Motor neuron (in vitro differentiated cells): ENCODE data around the gene GJD3. TPM values are rescaled to one million over a fixed set of nuclear protein-coding genes. Genes with fewer than 3 reads are reported as not detected.

Experiments
- ATAC-seq, 8 experiments: fragments of 200-7000 bp; cut with Tn5 transposase; replicated peaks in 6 of 8; 2 replicates each; pipeline ENCODE4 v1.8.0; 2021; ENCODE audit warnings: mild to moderate bottlenecking in 8 of 8, moderate library complexity in 8 of 8
- H3K27ac ChIP-seq, 2 donors: fragments of 250-450 bp; sonication (Bioruptor Pico); 2 replicates each; pipeline ENCODE4 v1.9.0; 2021; ENCODE audit warnings: antibody characterized with exemption in 2 of 2, mild to moderate bottlenecking in 2 of 2, moderate library complexity in 1 of 2
- H3K4me1 ChIP-seq, 2 donors: fragments of 250-450 bp; sonication (Bioruptor Pico); replicated peaks in 1 of 2; 2 replicates each; pipeline ENCODE4 v1.6.1; 2021; ENCODE audit warnings: antibody characterized with exemption in 2 of 2, mild to moderate bottlenecking in 2 of 2, moderate library complexity in 1 of 2
- H3K4me3 ChIP-seq, 5 donors: fragments of 250-450 bp; sonication (Bioruptor Pico); 2 replicates each; pipeline ENCODE4 v1.9.0; 2021; ENCODE audit warnings: antibody characterized with exemption in 5 of 5, mild to moderate bottlenecking in 5 of 5, moderate library complexity in 4 of 5
- WGBS, 10 experiments: fragments of 450-650 bp; shearing (Covaris generic); methylation state at CpG; one replicate each; pipeline ENCODE4 v1.0.0; 2022; 5-methylcytosine and 5-hydroxymethylcytosine counted together
- in situ Hi-C, 9 experiments: fragments of 400-800 bp; cut with MboI; loops; one replicate each; pipeline ENCODE4 v1.15.0; 2021; ENCODE audit warnings: low sequenced_read_pairs in 9 of 9, low pct_unique_long_range_greater_than_20kb in 2 of 9; ENCODE audit not compliant: unreplicated experiment in 9 of 9
- total RNA-seq, 8 experiments: library from RNA; unstranded; fragments of 300-600 nt; gene quantifications; 2 replicates each; pipeline versions ENCODE4 v1.2.3 to v1.2.4, GENCODE V29; 2022

The GJD3 gene
- total RNA-seq, 8 experiments from 2014 or later: 0.36 to 2.8 (median 0.87) TPM; not detected in 1

- in situ Hi-C loops: no loop called here
- no CpG with 5 or more reads among the region's 55 CpGs for WGBS, 10 experiments
- Histone ChIP-seq H3K27ac (peak overlapping the region; percentile 93 to 99), H3K4me1 (peaks cover 11 to 15% of the 10 kb centered on the region in 2 donors), H3K4me3 (peak overlapping the region; percentile 60 to 77 (median 65))
- ATAC-seq: peak in 3 of 8 experiments; percentile 31 to 56 (median 32)
Observed at GRCh38 chr17:40341808-40342503, 22.6 kb downstream of the GJD3 start.

- in situ Hi-C loops: no loop called here
- WGBS, 10 experiments: 0 to 2% (median 0%) methylated on average over 3 to 12 of the region's 55 CpGs; no CpG with 5 or more reads in 5 of the 10 experiments
- ATAC-seq: peak; percentile 54 to 79 (median 74)
- Histone ChIP-seq H3K27ac (peak overlapping the region; percentile 93 to 99), H3K4me1 (peaks cover 8 to 11% of the 10 kb centered on the region in 2 donors), H3K4me3 (peak overlapping the region; percentile 60 to 77 (median 65))
Observed at GRCh38 chr17:40340880-40341807, 23.4 kb downstream of the GJD3 start.

GRCh38 chr17:40340327-40340726 lies 24.2 kb downstream of the GJD3 start:
- peak overlapping the region in 3 of 5 donors; percentile 60 to 77 (median 65) for H3K4me3 ChIP-seq
- WGBS, 10 experiments: 100% methylated on average over 1 of the region's 1 CpG; no CpG with 5 or more reads in 4 of the 10 experiments
- peak overlapping the region; percentile 93 to 99 for H3K27ac ChIP-seq
- in situ Hi-C loops: no loop called here
- ATAC-seq: no peak
- H3K4me1 ChIP-seq: peaks cover 8 to 13% of the 10 kb centered on the region in 2 donors

- H3K4me1 ChIP-seq: peaks cover 19 to 22% of the 10 kb centered on the region in 2 donors
- H3K4me3 ChIP-seq: no peak overlapping the region
- in situ Hi-C loops: no loop called here
- no peak overlapping the region for H3K27ac ChIP-seq
- no peak for ATAC-seq
- 65 to 100% (median 74%) methylated on average over 1 to 10 of the region's 13 CpGs; no CpG with 5 or more reads in 4 of the 10 experiments for WGBS, 10 experiments
Observed at GRCh38 chr17:40338941-40339649, 25.4 kb downstream of the GJD3 start.

- Histone ChIP-seq H3K4me1 (peaks cover 19 to 22% of the 10 kb centered on the region in 2 donors), H3K4me3 (no peak overlapping the region), H3K27ac (no peak overlapping the region)
- in situ Hi-C loops: no loop called here
- 89 to 100% (median 100%) methylated on average over 1 to 5 of the region's 5 CpGs; no CpG with 5 or more reads in 5 of the 10 experiments for WGBS, 10 experiments
- no peak for ATAC-seq
Observed at GRCh38 chr17:40338058-40338457, 26.5 kb downstream of the GJD3 start.

GRCh38 chr17:40337351-40337750 lies 27.2 kb downstream of the GJD3 start:
- ATAC-seq: no peak
- no peak overlapping the region for H3K27ac ChIP-seq
- in situ Hi-C loops: no loop called here
- H3K4me3 ChIP-seq: no peak overlapping the region
- WGBS, 10 experiments: 20 to 100% (median 63%) methylated on average over 1 to 2 of the region's 8 CpGs; no CpG with 5 or more reads in 6 of the 10 experiments
- peaks cover 19 to 22% of the 10 kb centered on the region in 2 donors for H3K4me1 ChIP-seq

DNA sequence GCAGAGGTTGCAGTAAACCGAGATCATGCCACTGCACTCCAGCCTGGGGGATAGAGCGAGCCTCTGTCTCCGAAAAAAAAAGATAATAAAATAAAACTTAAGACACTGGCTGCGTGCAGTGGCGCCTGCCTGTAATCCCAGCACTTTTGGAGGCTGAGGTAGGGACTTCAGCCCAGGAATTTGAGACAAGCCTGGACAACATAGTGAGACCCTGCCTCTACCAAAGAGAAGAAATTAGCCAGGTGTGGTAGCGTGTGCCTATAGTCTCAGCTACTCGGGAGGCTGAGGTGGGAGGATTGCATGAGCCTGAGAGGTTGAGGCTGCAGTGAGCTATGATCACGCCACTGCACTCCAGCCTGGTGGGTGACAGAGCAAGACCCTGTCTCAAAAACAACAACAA lies 28.9 kb downstream of the GJD3 start:
- in situ Hi-C loops: no loop called here
- Histone ChIP-seq H3K4me1 (peaks cover 16 to 19% of the 10 kb centered on the region in 2 donors), H3K27ac (no peak overlapping the region), H3K4me3 (no peak overlapping the region)
- 52 to 100% (median 92%) methylated on average over 1 to 5 of the region's 8 CpGs; no CpG with 5 or more reads in 4 of the 10 experiments for WGBS, 10 experiments
- ATAC-seq: no peak

DNA sequence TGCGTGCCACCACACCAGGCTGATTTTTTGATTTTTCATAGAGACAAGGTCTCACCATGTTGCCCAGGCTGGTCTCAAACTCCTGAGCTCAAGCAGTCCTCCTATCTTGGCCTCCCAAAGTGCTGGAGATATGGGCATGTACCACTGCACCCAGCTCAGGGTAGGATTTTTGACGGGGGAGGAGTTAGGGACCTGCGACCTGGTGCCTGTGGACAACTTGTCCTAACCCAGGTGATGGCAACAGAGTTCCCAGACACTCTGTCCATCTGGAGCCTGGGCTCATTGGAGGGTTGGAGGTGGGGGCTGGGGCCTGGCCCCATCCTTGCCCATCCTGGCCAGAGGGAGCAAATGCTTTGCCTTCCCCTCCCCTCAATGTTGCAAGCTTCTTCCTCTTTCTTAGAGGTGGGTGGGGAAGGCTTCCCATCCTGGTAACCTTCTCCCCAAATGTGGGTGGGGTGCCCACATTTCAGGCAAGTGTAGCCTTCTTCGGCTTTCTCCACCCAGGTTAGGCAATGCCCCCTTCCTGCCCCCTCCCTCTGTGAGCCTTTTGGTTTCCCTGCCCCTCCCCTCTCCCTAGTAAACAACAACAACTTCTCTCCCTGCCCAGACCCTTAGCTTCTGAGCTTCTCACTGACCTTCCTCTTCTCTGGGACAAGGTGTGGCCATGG lies 30.6 kb downstream of the GJD3 start:
- WGBS, 10 experiments: 71 to 100% (median 100%) methylated on average over 1 to 3 of the region's 4 CpGs; no CpG with 5 or more reads in 7 of the 10 experiments
- H3K4me3 ChIP-seq: no peak overlapping the region
- no peak overlapping the region for H3K27ac ChIP-seq
- in situ Hi-C loops: no loop called here
- H3K4me1 ChIP-seq: peaks cover 11 to 15% of the 10 kb centered on the region in 2 donors
- no peak for ATAC-seq

- 13 to 100% (median 90%) methylated on average over 2 to 3 of the region's 22 CpGs; no CpG with 5 or more reads in 7 of the 10 experiments for WGBS, 10 experiments
- peak; percentile 17 to 83 (median 62) for ATAC-seq
- H3K4me3 ChIP-seq: no peak overlapping the region
- peaks cover 11 to 16% of the 10 kb centered on the region in 2 donors for H3K4me1 ChIP-seq
- in situ Hi-C loops: no loop called here
- H3K27ac ChIP-seq: no peak overlapping the region
Observed at GRCh38 chr17:40331743-40332641, 32.5 kb downstream of the GJD3 start.

DNA sequence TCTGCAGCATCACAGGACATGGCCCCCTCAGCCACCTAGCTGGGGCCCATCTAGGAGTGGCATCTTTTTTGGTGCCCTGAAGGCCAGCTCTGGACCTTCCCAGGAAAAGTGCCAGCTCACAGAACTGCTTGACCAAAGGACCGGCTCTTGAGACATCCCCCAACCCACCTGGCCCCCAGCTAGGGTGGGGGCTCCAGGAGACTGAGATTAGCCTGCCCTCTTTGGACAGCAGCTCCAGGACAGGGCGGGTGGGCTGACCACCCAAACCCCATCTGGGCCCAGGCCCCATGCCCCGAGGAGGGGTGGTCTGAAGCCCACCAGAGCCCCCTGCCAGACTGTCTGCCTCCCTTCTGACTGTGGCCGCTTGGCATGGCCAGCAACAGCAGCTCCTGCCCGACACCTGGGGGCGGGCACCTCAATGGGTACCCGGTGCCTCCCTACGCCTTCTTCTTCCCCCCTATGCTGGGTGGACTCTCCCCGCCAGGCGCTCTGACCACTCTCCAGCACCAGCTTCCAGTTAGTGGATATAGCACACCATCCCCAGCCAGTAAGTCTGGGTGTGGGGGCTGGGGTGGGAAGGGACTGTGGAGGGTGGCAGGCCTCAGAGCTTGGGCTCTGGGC lies 33.6 kb downstream of the GJD3 start:
- H3K27ac ChIP-seq: no peak overlapping the region
- ATAC-seq: no peak
- H3K4me3 ChIP-seq: no peak overlapping the region
- in situ Hi-C loops: no loop called here
- WGBS, 10 experiments: 80 to 100% methylated on average over 1 of the region's 10 CpGs; no CpG with 5 or more reads in 8 of the 10 experiments
- H3K4me1 ChIP-seq: peaks cover 11 to 20% of the 10 kb centered on the region in 2 donors
